GM12878 (cell line): ENCODE results near the gene PKP4. TPM values are rescaled to one million over a fixed set of nuclear protein-coding genes. Genes with fewer than 3 reads are reported as not detected.

ENCODE experiments used
- ATAC-seq: fragments of 200-7000 bp; cut with Tn5 transposase; 3 replicates; pipeline ENCODE4 v1.9.1; 2020; ENCODE audit warnings: mild to moderate bottlenecking, moderate library complexity
- BruUV-seq: library from RNA; stranded (reverse); fragments of 400-500 nt; replicated peaks from 2 replicates; lab custom pipeline; 2021; lab: Mats Ljungman, UMichigan
- CTCF ChIA-PET: fragments of 300-600 bp; sonication (Branson Sonifier 250); formaldehyde crosslinking; extraction: SDS; loops from one replicate; lab custom pipeline; 2021; ENCODE audit warnings: inconsistent platforms; lab: Yijun Ruan, JAX
- POLR2A ChIA-PET: fragments of 350-600 bp; formaldehyde crosslinking; extraction: SDS; loops from one replicate; lab custom pipeline; 2021; ENCODE audit warnings: inconsistent platforms; lab: Charles Lee
- RAD21 ChIA-PET: fragments of 300-600 bp; sonication (Branson Sonifier 250); formaldehyde crosslinking; loops from one replicate; lab custom pipeline; 2023; ENCODE audit warnings: antibody characterized with exemption; ENCODE audit not compliant: unreplicated experiment; lab: Charles Lee
- SMC1A ChIA-PET: fragments of 300-600 bp; sonication (Branson Sonifier 250); formaldehyde crosslinking; loops from one replicate; lab custom pipeline; 2023; ENCODE audit not compliant: unreplicated experiment, uncharacterized antibody; lab: Charles Lee
- DNase-seq: peaks from one replicate; pipeline ENCODE4 v3.0.0-alpha.2; 2011; ENCODE audit warnings: low read depth, low spot score
- FAIRE-seq: peaks from 3 replicates; lab custom pipeline; 2011; peaks lifted over from hg19 to GRCh38; lab: Jason Lieb, UNC
- H2AFZ ChIP-seq: 2 replicates; pipeline ENCODE4 v1.6.0; 2011; ENCODE audit warnings: low read depth, low read length, control low read depth; ENCODE audit not compliant: control insufficient read depth
- H3K27ac ChIP-seq: 2 replicates; pipeline ENCODE4 v1.5.1; 2011; ENCODE audit warnings: control low read depth; ENCODE audit not compliant: control insufficient read depth, insufficient read depth
- H3K27me3 ChIP-seq, 2 experiments: replicated peaks in 1 of 2; 2 replicates each; pipeline versions ENCODE4 v1.6.0 to v1.6.1; 2011; ENCODE audit warnings: low read length in 1 of 2; ENCODE audit not compliant: control insufficient read depth in 2 of 2, insufficient read depth in 2 of 2
- H3K36me3 ChIP-seq, 2 experiments: 2 replicates each; pipeline ENCODE4 v1.5.1; 2011; ENCODE audit warnings: low read length in 1 of 2; ENCODE audit not compliant: control insufficient read depth in 2 of 2, insufficient read depth in 2 of 2
- H3K4me1 ChIP-seq: 2 replicates; pipeline ENCODE4 v1.6.1; 2011; ENCODE audit warnings: mild to moderate bottlenecking, low read length, moderate library complexity, mixed read lengths; ENCODE audit not compliant: control insufficient read depth, insufficient read depth
- H3K4me2 ChIP-seq: 2 replicates; pipeline ENCODE4 v1.6.0; 2011; ENCODE audit warnings: control low read depth; ENCODE audit not compliant: control insufficient read depth, insufficient read depth
- H3K4me3 ChIP-seq: fragments of 200-600 bp; sonication (generic); 2 replicates; pipeline ENCODE4 v1.5.1; 2016
- H3K79me2 ChIP-seq: 2 replicates; pipeline ENCODE4 v1.6.0; 2011; ENCODE audit warnings: low read length; ENCODE audit not compliant: control insufficient read depth, insufficient read depth
- H3K9ac ChIP-seq: 2 replicates; pipeline ENCODE4 v1.8.0; 2011; ENCODE audit warnings: low read length, control low read depth, mixed read lengths; ENCODE audit not compliant: control insufficient read depth, insufficient read depth
- H3K9me3 ChIP-seq: replicated peaks from 3 replicates; pipeline ENCODE4 v1.5.1; 2011; ENCODE audit warnings: mild to moderate bottlenecking, low read length; ENCODE audit not compliant: control insufficient read depth, insufficient read depth
- H4K20me1 ChIP-seq: 2 replicates; pipeline ENCODE4 v1.6.0; 2011; ENCODE audit not compliant: control insufficient read depth, insufficient read depth
- CBX5 ChIP-seq: sonication (generic); IDR thresholded peaks from 2 replicates; pipeline ENCODE4 v1.6.1; 2016; ENCODE audit warnings: low read depth, moderate library complexity, mild to moderate bottlenecking, inconsistent platforms
- CHD4 ChIP-seq: fragments of 200-600 bp; sonication (generic); IDR thresholded peaks from 2 replicates; pipeline ENCODE4 v1.6.1; 2016; ENCODE audit warnings: mild to moderate bottlenecking
- E2F8 ChIP-seq: fragments of 450-650 bp; IDR thresholded peaks from 2 replicates; pipeline ENCODE4 v1.6.1; 2018; ENCODE audit warnings: mild to moderate bottlenecking, low read depth, moderate library complexity; ENCODE audit not compliant: partially characterized antibody
- FOS ChIP-seq: IDR thresholded peaks from 3 replicates; pipeline ENCODE4 v1.6.1; 2011; ENCODE audit warnings: borderline replicate concordance; ENCODE audit not compliant: insufficient read length; ENCODE audit errors: extremely low read depth
- MYB ChIP-seq: fragments of 150-350 bp; IDR thresholded peaks from 2 replicates; pipeline ENCODE4 v1.6.1; 2014; ENCODE audit warnings: mild to moderate bottlenecking, low read depth, low read length, borderline replicate concordance
- NBN ChIP-seq: fragments of 450-650 bp; IDR thresholded peaks from 2 replicates; pipeline ENCODE4 v1.6.1; 2016
- NFXL1 ChIP-seq: fragments of 450-650 bp; IDR thresholded peaks from 2 replicates; pipeline ENCODE4 v1.6.1; 2017; ENCODE audit warnings: antibody characterized with exemption, mild to moderate bottlenecking, borderline replicate concordance
- NR2C2 ChIP-seq: IDR thresholded peaks from 2 replicates; pipeline ENCODE4 v1.6.1; 2011; ENCODE audit warnings: borderline replicate concordance, low read depth; ENCODE audit not compliant: control insufficient read depth, insufficient read length
- PAX5 ChIP-seq: IDR thresholded peaks from 2 replicates; pipeline ENCODE4 v1.6.1; 2011; ENCODE audit warnings: low read depth, low read length, borderline replicate concordance
- PBX3 ChIP-seq: IDR thresholded peaks from 2 replicates; pipeline ENCODE4 v1.6.1; 2011; ENCODE audit warnings: mild to moderate bottlenecking, low read depth, low read length, moderate library complexity; ENCODE audit not compliant: insufficient replicate concordance
- PML ChIP-seq: IDR thresholded peaks from 2 replicates; pipeline ENCODE4 v1.6.1; 2012; ENCODE audit warnings: low read length, inconsistent platforms
- POLR2A ChIP-seq: IDR thresholded peaks from 2 replicates; pipeline ENCODE4 v1.6.1; 2011; ENCODE audit warnings: low read depth, mild to moderate bottlenecking, low read length
- REST ChIP-seq: IDR thresholded peaks from 2 replicates; pipeline ENCODE4 v1.6.1; 2012; ENCODE audit warnings: mild to moderate bottlenecking, low read depth, low read length
- SMAD1 ChIP-seq: fragments of 450-650 bp; IDR thresholded peaks from 2 replicates; pipeline ENCODE4 v1.6.1; 2018; ENCODE audit warnings: mild to moderate bottlenecking, low read depth; ENCODE audit not compliant: partially characterized antibody
- TARDBP ChIP-seq: IDR thresholded peaks from 2 replicates; pipeline ENCODE4 v1.6.1; 2016; ENCODE audit warnings: borderline replicate concordance
- TCF7 ChIP-seq: IDR thresholded peaks from 2 replicates; pipeline ENCODE4 v1.6.1; 2014; ENCODE audit warnings: antibody characterized with exemption, borderline replicate concordance
- ZNF207 ChIP-seq: fragments of 450-650 bp; IDR thresholded peaks from 2 replicates; pipeline ENCODE4 v1.6.1; 2014; ENCODE audit warnings: antibody characterized with exemption, mild to moderate bottlenecking, borderline replicate concordance
- ZNF384 ChIP-seq: IDR thresholded peaks from 2 replicates; pipeline ENCODE4 v1.6.1; 2012; ENCODE audit warnings: low read depth, mild to moderate bottlenecking, low read length, improper control_type of control experiment, borderline replicate concordance
- WGBS: methylation state at CpG from one replicate; pipeline ENCODE4 v1.1.6; 2016; ENCODE audit warnings: low lambda C conversion rate; ENCODE audit not compliant: insufficient replicate concordance, insufficient coverage; ENCODE audit errors: missing lambda C conversion rate; 5-methylcytosine and 5-hydroxymethylcytosine counted together
- in situ Hi-C: fragments of 300-500 bp; cut with MboI; formaldehyde crosslinking; loops from 9 replicates; pipeline ENCODE4 v1.14.3; 2018; ENCODE audit warnings: mixed read lengths
- intact Hi-C: fragments of 100-400 bp; cut with micrococcal nuclease; formaldehyde crosslinking; loops from one replicate; pipeline ENCODE4 v1.14.2; 2022; ENCODE audit not compliant: unreplicated experiment
- polyA plus RNA-seq, 11 experiments: library from polyadenylated mRNA; depleted of rRNA in 4 of 11; unstranded in 6 of 11; stranded (reverse) in 5 of 11; fragments of >200 nt; fragmentation: Nextera tagmentation in 4 of 11; fragmentation: Illumina TruSeq in 1 of 11; extraction: Ambion mirVana in 4 of 11; extraction: Trizol in 1 of 11; gene quantifications; 1 replicate in 1 of 11; 2 replicates in 10 of 11; pipeline versions ENCODE4 v1.2.1 to v1.2.3, GENCODE V29; 2011 to 2016; ENCODE audit warnings: inconsistent platforms in 2 of 11, missing spikeins in 2 of 11, low read depth in 1 of 11
- total RNA-seq, 4 experiments: library from RNA; depleted of rRNA in 3 of 4; stranded (reverse); fragments of >200 nt in 3 of 4; fragmentation: Illumina TruSeq in 1 of 4; extraction: Trizol in 1 of 4; gene quantifications; 2 replicates each; pipeline versions ENCODE4 v1.2.1 to v1.2.3, GENCODE V29; 2013 to 2021

PKP4 gene
- total and polyA plus RNA-seq, 10 of the 15 experiments (the other 5 are each of a cell fraction or from before 2014, with no cell fraction given), result 4.8 to 35.8 (median 17.7) TPM

- ATAC-seq (no peak), FAIRE-seq (no peak), DNase-seq (no peak)
- intact Hi-C loops, result no loop called here
- H3K4me3 ChIP-seq, result no peak overlapping the region
- H3K9ac ChIP-seq, result no peak overlapping the region
- WGBS, result 41% methylated on average over 7 of the region's 7 CpGs
- in situ Hi-C loops, result no loop called here
- H3K4me1 ChIP-seq, result no peaks in the 10 kb centered on the region
- no peaks in the 10 kb centered on the region for H3K27me3 ChIP-seq
- no peaks in the 10 kb centered on the region for H3K9me3 ChIP-seq
- no peak overlapping the region for H2AFZ ChIP-seq
- ChIA-PET CTCF (no interaction called here), POLR2A (no interaction called here), SMC1A (no interaction called here), RAD21 (no interaction called here)
- no peaks in the 10 kb centered on the region for H3K36me3 ChIP-seq
- no peak for TF ChIP-seq NBN
- no peak for TF ChIP-seq MYB
- TF ChIP-seq POLR2A, result no peak
- no peak for TF ChIP-seq PBX3
- TF ChIP-seq SMAD1, result no peak
- TF ChIP-seq E2F8, result no peak
- TF ChIP-seq PML, result no peak
- TF ChIP-seq TARDBP, result no peak
- TF ChIP-seq ZNF207, result no peak
- no peak for TF ChIP-seq REST
- TF ChIP-seq ZNF384, result no peak
- no peak for TF ChIP-seq PAX5
- no peak for TF ChIP-seq CBX5
- no peak for TF ChIP-seq CHD4
- no peak for TF ChIP-seq NR2C2
- TF ChIP-seq TCF7, result no peak
- TF ChIP-seq FOS, result no peak
- TF ChIP-seq NFXL1, result no peak
- no peaks in the 10 kb centered on the region for H4K20me1 ChIP-seq
- no peak overlapping the region for H3K4me2 ChIP-seq
- H3K79me2 ChIP-seq, result no peaks in the 10 kb centered on the region
- H3K27ac ChIP-seq, result no peak overlapping the region
- no TSS peak for BruUV-seq
Measured at GRCh38 chr2:158725441-158725891, 268.7 kb downstream of the PKP4 start.
